Loucy (cell line): ENCODE measurements around the gene GPR107.

Experiments
- H2AFZ ChIP-seq: fragments of 200-600 bp; sonication (generic); 2 replicates; pipeline ENCODE4 v1.6.0; 2016; ENCODE audit warnings: antibody characterized with exemption, mild to moderate bottlenecking, low read length, moderate library complexity
- H3F3A ChIP-seq: fragments of 200-600 bp; 2 replicates; pipeline ENCODE4 v1.6.0; 2016; ENCODE audit warnings: antibody characterized with exemption, low read depth, mild to moderate bottlenecking
- H3K27me3 ChIP-seq: fragments of 200-600 bp; sonication (generic); 2 replicates; pipeline ENCODE4 v1.6.1; 2014; ENCODE audit warnings: low read length, mild to moderate bottlenecking; ENCODE audit not compliant: insufficient read depth, poor library complexity, severe bottlenecking
- H3K36me3 ChIP-seq: fragments of 200-600 bp; sonication (generic); 2 replicates; pipeline ENCODE4 v1.6.1; 2016; ENCODE audit warnings: low read length; ENCODE audit not compliant: insufficient read depth
- H3K4me1 ChIP-seq: fragments of 200-600 bp; sonication (generic); 2 replicates; pipeline ENCODE4 v1.5.1; 2014; ENCODE audit warnings: low read length, mild to moderate bottlenecking; ENCODE audit not compliant: insufficient read depth, poor library complexity, severe bottlenecking
- H3K4me2 ChIP-seq: fragments of 200-600 bp; sonication (generic); 2 replicates; pipeline ENCODE4 v1.6.0; 2014; ENCODE audit warnings: antibody characterized with exemption, low read length, low read depth, mild to moderate bottlenecking; ENCODE audit not compliant: poor library complexity, severe bottlenecking
- H3K4me3 ChIP-seq: fragments of 200-600 bp; sonication (generic); 2 replicates; pipeline ENCODE4 v1.5.1; 2014; ENCODE audit warnings: low read length, mild to moderate bottlenecking, mixed read lengths; ENCODE audit not compliant: poor library complexity, severe bottlenecking
- H3K79me2 ChIP-seq: fragments of 200-600 bp; sonication (generic); 2 replicates; pipeline ENCODE4 v1.6.1; 2014; ENCODE audit warnings: low read length; ENCODE audit not compliant: insufficient read depth
- H3K9ac ChIP-seq: fragments of 200-600 bp; sonication (generic); 2 replicates; pipeline ENCODE4 v1.6.0; 2014; ENCODE audit warnings: mild to moderate bottlenecking, low read depth, low read length, moderate library complexity; ENCODE audit not compliant: poor library complexity, severe bottlenecking
- H3K9me2 ChIP-seq: fragments of 200-600 bp; sonication (generic); replicated peaks from 2 replicates; pipeline ENCODE4 v1.6.1; 2016; ENCODE audit warnings: low read depth, low read length, mixed read lengths
- H3K9me3 ChIP-seq: fragments of 200-600 bp; sonication (generic); 2 replicates; pipeline ENCODE4 v1.6.1; 2014; ENCODE audit warnings: mild to moderate bottlenecking, antibody characterized with exemption, low read length, low read depth; ENCODE audit not compliant: insufficient read depth
- H4K20me1 ChIP-seq: fragments of 200-600 bp; sonication (generic); 2 replicates; pipeline ENCODE4 v1.6.0; 2014; ENCODE audit warnings: antibody characterized with exemption, low read length, mild to moderate bottlenecking; ENCODE audit not compliant: insufficient read depth, poor library complexity, severe bottlenecking
- EZH2phosphoT487 ChIP-seq: fragments of 200-600 bp; IDR thresholded peaks from 2 replicates; pipeline ENCODE4 v1.6.1; 2018; ENCODE audit warnings: antibody characterized with exemption, mild to moderate bottlenecking, moderate library complexity, borderline replicate concordance
- TF ChIP-seq, protein P1 (sequence below): fragments of 200-600 bp; sonication (generic); conservative IDR thresholded peaks from 2 replicates; pipeline ENCODE4 v1.5.1; 2014; ENCODE audit warnings: mild to moderate bottlenecking, antibody characterized with exemption, low read length

The GPR107 gene

DNA sequence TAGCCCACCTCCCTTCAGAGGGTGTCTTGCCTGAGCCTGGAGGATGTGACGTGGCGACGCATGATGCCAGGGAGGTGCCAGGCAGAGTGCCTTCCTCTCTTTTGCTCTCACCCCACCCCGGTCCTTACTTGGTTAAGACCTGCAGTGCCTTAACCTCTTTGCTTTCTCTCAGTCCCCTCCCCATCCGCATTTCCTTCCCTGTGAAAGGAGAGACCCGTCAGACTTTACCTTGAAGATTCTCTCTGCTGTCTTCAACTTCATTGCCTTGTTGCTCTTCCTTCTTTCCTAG is 66.5 kb downstream of the GPR107 start:
- TF ChIP-seq, protein P1, sequence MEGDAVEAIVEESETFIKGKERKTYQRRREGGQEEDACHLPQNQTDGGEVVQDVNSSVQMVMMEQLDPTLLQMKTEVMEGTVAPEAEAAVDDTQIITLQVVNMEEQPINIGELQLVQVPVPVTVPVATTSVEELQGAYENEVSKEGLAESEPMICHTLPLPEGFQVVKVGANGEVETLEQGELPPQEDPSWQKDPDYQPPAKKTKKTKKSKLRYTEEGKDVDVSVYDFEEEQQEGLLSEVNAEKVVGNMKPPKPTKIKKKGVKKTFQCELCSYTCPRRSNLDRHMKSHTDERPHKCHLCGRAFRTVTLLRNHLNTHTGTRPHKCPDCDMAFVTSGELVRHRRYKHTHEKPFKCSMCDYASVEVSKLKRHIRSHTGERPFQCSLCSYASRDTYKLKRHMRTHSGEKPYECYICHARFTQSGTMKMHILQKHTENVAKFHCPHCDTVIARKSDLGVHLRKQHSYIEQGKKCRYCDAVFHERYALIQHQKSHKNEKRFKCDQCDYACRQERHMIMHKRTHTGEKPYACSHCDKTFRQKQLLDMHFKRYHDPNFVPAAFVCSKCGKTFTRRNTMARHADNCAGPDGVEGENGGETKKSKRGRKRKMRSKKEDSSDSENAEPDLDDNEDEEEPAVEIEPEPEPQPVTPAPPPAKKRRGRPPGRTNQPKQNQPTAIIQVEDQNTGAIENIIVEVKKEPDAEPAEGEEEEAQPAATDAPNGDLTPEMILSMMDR = no peak
- no peak for TF ChIP-seq EZH2phosphoT487
- no peaks in the 10 kb centered on the region for H3K4me1 ChIP-seq

DNA sequence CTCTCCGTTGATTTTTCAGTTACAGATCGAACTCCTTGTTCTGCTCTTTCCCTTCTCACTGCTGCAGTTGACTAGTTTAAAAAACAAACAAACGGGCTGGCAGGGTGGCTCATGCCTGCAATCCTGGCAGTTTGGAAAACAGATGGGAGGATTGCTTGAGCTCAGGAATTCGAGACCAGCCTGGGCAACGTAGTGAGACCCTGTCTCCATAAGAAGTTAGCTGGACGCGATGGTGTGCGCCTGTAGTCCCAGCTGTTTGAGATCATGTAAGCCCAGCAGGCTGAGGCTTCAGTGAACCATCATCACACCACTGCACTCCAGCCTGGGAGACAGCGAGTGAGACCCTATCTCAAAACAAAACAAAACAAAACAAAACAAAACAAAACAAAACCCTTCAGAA is 67.1 kb downstream of the GPR107 start:
- Histone ChIP-seq H3K27me3 (no peaks in the 10 kb centered on the region), H3K9me3 (no peaks in the 10 kb centered on the region), H3K4me3 (no peak overlapping the region), H3K36me3 (no peaks in the 10 kb centered on the region), H3K79me2 (no peaks in the 10 kb centered on the region), H2AFZ (no peak overlapping the region), H3K4me1 (no peaks in the 10 kb centered on the region), H4K20me1 (no peaks in the 10 kb centered on the region), H3K9ac (no peak overlapping the region), H3K9me2 (no peaks in the 10 kb centered on the region), H3F3A (no peaks in the 10 kb centered on the region), H3K4me2 (no peak overlapping the region)
- TF ChIP-seq EZH2phosphoT487 = no peak
- TF ChIP-seq, protein P1 = no peak

More for the DNA sequence above, 66.5 kb downstream of the GPR107 start:
- Histone ChIP-seq H3K4me3 (no peak overlapping the region), H3K4me2 (no peak overlapping the region), H3K9me3 (no peaks in the 10 kb centered on the region), H3K36me3 (no peaks in the 10 kb centered on the region), H3K79me2 (no peaks in the 10 kb centered on the region), H4K20me1 (no peaks in the 10 kb centered on the region), H3F3A (no peaks in the 10 kb centered on the region), H3K9me2 (no peaks in the 10 kb centered on the region), H2AFZ (no peak overlapping the region), H3K9ac (no peak overlapping the region), H3K27me3 (no peaks in the 10 kb centered on the region)

DNA sequence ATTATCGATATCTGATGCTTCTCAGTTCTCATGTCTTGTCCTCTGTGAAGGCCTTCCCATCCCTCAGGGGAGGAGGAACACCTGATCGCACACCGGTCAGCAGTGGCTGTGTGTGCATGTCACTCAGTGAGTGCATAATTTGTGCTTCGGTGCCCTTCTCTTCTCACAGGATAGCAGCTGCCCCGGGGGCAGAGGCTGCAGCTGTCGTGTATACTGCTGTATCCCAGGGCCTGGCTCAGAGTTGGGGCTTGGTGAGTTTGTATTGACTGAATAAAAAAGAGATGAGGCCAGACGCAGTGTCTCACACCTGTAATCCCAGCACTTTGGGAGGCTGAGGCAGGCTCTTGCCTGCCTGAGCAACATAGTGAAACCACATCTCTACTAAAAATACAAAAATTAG is 68.8 kb downstream of the GPR107 start:
- H3K36me3 ChIP-seq = no peaks in the 10 kb centered on the region
- no peak overlapping the region for H3K4me2 ChIP-seq
- H3K4me1 ChIP-seq = peaks cover 8% of the 10 kb centered on the region
- no peaks in the 10 kb centered on the region for H3K27me3 ChIP-seq
- H3K79me2 ChIP-seq = no peaks in the 10 kb centered on the region
- no peaks in the 10 kb centered on the region for H3K9me3 ChIP-seq
- no peak overlapping the region for H2AFZ ChIP-seq
- H3F3A ChIP-seq = no peaks in the 10 kb centered on the region
- no peaks in the 10 kb centered on the region for H3K9me2 ChIP-seq
- TF ChIP-seq, protein P1 = no peak
- no peak for TF ChIP-seq EZH2phosphoT487
- H4K20me1 ChIP-seq = no peaks in the 10 kb centered on the region
- H3K4me3 ChIP-seq = no peak overlapping the region
- no peak overlapping the region for H3K9ac ChIP-seq
